Adipose tissue (tissue), 3 donors: Measurements from ENCODE around the gene CDH1. TPM values are rescaled to one million over a fixed set of nuclear protein-coding genes. Genes with fewer than 3 reads are reported as not detected.

Experiments
- H3K27ac ChIP-seq: one replicate; pipeline ENCODE4 v1.5.1; 2013; ENCODE audit warnings: low read depth, low read length
- WGBS, 3 donors: extraction: QIAGEN DNeasy Blood & Tissue Kit; methylation state at CpG; one replicate each; pipeline ENCODE4 v1.1.7; 2013; 5-methylcytosine and 5-hydroxymethylcytosine counted together
- polyA plus RNA-seq, 3 donors: library from polyadenylated mRNA; stranded (reverse); fragments of 200-250 nt; gene quantifications; one replicate each; pipeline ENCODE4 v1.2.3, GENCODE V29; 2013
- donor health status: healthy with polysubstance abuse.
- donor health status: Bipolar disorder and iron deficiency.
- donor health status: healthy.

Gene CDH1
- polyA plus RNA-seq, 3 donors = 2.0 to 69.4 (median 4.6) TPM

DNA sequence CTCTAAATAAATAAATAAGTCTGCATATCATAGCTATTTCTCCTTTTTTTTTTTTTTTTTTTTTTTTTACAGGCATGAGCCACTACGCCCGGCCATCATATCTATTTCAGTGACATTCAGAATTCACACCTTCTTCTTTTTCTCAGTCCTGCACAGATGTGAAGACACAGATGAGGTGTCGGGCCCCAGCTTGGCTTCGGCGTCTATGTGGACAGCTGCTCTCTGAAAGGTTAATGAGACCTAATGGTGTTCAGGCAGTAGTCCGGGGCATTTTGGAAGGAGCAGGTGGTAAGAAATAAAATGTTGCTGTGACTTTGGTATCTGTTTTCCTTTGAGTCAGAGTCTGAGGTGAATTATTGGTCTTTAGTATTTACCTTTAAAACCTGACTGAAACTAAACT is 129.8 kb downstream of the CDH1 start:
- H3K27ac ChIP-seq = no peak overlapping the region
- 94 to 98% (median 97%) methylated on average over 6 of the region's 6 CpGs for WGBS, 3 donors

DNA sequence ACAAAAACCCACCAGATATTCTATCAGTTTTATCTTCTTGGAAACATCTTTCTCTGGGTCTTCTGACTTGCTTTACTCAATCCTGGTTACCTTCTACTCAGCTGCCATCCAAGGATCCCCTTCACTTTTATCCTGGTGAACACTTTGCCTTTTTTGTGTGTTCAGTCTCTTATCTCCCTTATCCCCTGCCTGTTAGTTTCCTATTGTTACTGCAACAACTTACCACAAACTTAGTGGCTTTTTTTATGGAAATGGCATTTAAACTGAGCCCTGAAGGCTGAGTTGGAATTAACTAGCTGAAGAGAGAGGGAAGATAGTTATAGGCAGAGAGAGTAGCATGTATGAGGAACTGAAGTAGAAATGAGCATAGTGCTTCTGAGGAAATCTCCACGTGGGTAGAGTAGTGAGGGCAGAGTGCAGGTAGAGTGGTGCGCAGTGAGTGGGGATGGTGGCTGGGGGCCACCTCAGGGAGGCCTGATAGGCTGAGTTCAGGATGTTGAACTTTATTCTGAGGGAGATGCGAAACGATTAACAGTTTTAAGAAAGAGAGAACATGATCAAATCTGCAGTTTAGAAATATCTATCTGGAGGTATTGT is 132.5 kb downstream of the CDH1 start:
- WGBS, 3 donors = 82 to 85% (median 83%) methylated on average over 4 of the region's 4 CpGs
- no peak overlapping the region for H3K27ac ChIP-seq

DNA sequence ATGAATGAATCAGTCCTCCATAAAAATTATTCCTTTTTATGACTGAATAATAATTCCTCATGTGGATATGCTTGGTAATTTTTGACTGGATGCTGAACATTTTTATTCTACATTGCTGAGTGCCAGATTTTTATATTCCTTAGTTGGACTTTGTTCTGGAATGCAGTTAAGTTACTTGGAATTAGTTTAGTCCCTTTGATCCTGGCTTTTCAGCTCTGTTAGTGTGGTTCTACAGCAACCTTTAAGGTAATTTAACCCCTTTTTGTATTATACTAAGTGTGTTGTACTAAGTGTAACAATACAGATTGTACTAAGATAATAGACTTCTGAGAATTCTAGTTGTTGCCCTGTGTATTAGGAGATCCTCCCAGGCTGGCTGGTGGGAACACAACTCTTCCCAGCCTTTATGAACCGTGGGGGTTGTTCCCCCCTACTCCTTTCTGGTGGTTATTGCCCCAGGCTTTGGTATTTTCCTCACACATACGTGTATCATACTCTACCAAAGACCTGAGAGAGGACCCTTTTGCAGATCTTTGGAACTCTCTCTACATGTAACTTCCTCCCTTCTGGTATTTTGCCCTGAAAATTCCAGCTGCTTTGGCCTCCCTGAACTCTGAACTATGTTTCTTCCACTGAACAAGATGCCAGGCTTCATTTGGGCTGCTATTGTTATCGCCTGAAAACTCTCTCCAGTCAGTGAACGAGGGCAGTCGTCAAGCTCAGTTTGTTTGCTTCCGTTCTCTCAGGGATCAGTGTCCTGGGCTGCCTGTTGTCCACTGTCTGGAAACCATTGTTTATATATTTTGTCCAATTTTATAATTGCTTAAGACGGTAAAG is 136.8 kb downstream of the CDH1 start:
- no peak overlapping the region for H3K27ac ChIP-seq
- 86 to 91% (median 87%) methylated on average over 7 of the region's 7 CpGs for WGBS, 3 donors

DNA sequence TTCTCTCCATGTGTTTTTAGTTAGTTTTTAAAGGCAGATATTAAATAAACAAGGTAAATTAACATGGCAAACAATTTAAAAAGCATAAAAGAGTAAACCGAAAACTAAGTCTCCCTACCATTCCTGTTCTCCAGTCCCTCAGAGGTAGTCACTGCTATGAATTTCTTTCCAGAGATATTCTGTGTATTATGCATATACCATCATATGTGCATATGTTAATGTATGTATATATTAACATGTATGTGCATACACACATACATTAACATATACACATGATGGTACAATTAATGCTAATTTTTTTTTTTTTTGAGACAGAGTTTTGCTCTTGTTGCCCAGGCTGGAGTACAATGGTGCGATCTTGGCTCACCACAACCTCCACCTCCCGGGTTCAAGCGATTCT is 138.8 kb downstream of the CDH1 start:
- 92 to 96% (median 94%) methylated on average over 2 to 3 of the region's 4 CpGs for WGBS, 3 donors
- H3K27ac ChIP-seq = no peak overlapping the region

DNA sequence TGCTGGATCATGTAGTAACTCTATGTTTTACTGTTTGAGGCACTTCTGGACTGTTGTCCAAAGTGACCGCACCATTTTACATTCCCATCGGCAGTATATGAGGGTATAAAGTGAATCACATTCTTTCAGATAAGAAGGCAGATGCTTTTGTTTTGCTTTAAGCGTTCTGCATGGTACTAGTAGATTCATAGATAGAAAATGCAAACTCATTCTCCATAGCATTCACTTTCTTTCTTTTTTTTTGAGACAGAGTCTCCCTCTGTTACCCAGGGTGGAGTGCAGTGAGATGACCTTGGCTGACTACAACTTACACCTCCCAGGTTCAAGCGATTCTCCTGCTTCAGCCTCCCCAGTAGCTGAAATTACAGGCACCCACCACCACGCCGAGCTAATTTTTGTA is 146.6 kb downstream of the CDH1 start:
- 95% methylated on average over 6 of the region's 6 CpGs for WGBS, 3 donors
- H3K27ac ChIP-seq = no peak overlapping the region

DNA sequence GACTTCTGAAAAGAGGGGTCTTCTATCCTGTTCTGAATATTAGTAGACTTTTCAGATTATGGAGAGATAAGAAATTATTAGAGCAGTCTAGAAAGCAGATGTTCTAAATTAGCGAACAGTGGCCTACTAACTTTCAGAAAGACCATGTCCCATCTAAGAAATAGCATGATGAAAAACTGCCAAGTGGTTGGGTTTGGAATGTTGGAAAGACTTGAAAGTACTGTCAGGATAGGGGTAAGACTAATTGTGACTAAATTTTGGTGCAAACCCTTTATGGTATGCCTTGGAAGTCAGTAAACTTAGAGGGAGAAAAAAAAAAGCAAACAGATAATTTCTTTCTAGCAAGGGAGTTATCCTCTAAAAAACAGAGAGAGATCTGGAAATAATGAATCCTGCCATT is 147.3 kb downstream of the CDH1 start:
- 82 to 84% (median 84%) methylated on average over 1 of the region's 1 CpG for WGBS, 3 donors
- H3K27ac ChIP-seq = no peak overlapping the region

Other genes starting within 250 kb of the CDH1 start
- gene ZFP90, start 198.0 kb upstream of the CDH1 start, polyA plus RNA-seq = 10 to 100 TPM in 1 of 3 donors, 1 to 10 TPM in 2; 5.0 to 11.1 (median 5.2) TPM
- 1 to 10 TPM in 2 of 3 donors, under 1 TPM in 1; 0.25 to 1.4 (median 1.2) TPM for gene CDH3, start 92.0 kb upstream of the CDH1 start, polyA plus RNA-seq
- 1 to 10 TPM; 3.2 to 6.6 (median 4.7) TPM for gene TANGO6, start 106.2 kb downstream of the CDH1 start, polyA plus RNA-seq